Adipose tissue (tissue), 3 donors: ENCODE results near the gene LRFN2. TPM values are rescaled to one million over a fixed set of nuclear protein-coding genes. Genes with fewer than 3 reads are reported as not detected.

ENCODE experiments used
- H3K27ac ChIP-seq: one replicate; pipeline ENCODE4 v1.5.1; 2013; ENCODE audit warnings: low read depth, low read length
- WGBS, 3 donors: extraction: QIAGEN DNeasy Blood & Tissue Kit; methylation state at CpG; one replicate each; pipeline ENCODE4 v1.1.7; 2013; 5-methylcytosine and 5-hydroxymethylcytosine counted together
- polyA plus RNA-seq, 3 donors: library from polyadenylated mRNA; stranded (reverse); fragments of 200-250 nt; gene quantifications; one replicate each; pipeline ENCODE4 v1.2.3, GENCODE V29; 2013
- donor health status: healthy with polysubstance abuse.
- donor health status: Bipolar disorder and iron deficiency.
- donor health status: healthy.

Gene LRFN2
- polyA plus RNA-seq, 3 donors = 0.22 TPM; not detected in 2

GRCh38 chr6:40379811-40380210 lies 207.4 kb downstream of the LRFN2 start:
- WGBS, 3 donors = 54 to 79% (median 77%) methylated on average over 1 of the region's 1 CpG
- no peak overlapping the region for H3K27ac ChIP-seq

- no peak overlapping the region for H3K27ac ChIP-seq
- 97 to 98% (median 98%) methylated on average over 11 of the region's 11 CpGs for WGBS, 3 donors
Measured at GRCh38 chr6:40378725-40379074, 208.5 kb downstream of the LRFN2 start.

GRCh38 chr6:40378071-40378724 lies 209.0 kb downstream of the LRFN2 start:
- H3K27ac ChIP-seq = no peak overlapping the region
- WGBS, 3 donors = 85 to 95% (median 92%) methylated on average over 21 of the region's 21 CpGs

GRCh38 chr6:40377173-40377806 lies 209.9 kb downstream of the LRFN2 start:
- H3K27ac ChIP-seq = no peak overlapping the region
- WGBS, 3 donors = 93 to 98% (median 97%) methylated on average over 2 of the region's 2 CpGs

- WGBS, 3 donors = 46 to 64% (median 64%) methylated on average over 1 of the region's 1 CpG
- no peak overlapping the region for H3K27ac ChIP-seq
Measured at GRCh38 chr6:40376113-40376650, 211.0 kb downstream of the LRFN2 start.

- no peak overlapping the region for H3K27ac ChIP-seq
Measured at GRCh38 chr6:40373267-40373666, 213.9 kb downstream of the LRFN2 start.

GRCh38 chr6:40371621-40372020 lies 215.5 kb downstream of the LRFN2 start:
- H3K27ac ChIP-seq = no peak overlapping the region
- 65 to 83% (median 81%) methylated on average over 2 of the region's 2 CpGs for WGBS, 3 donors

GRCh38 chr6:40371095-40371494 lies 216.1 kb downstream of the LRFN2 start:
- H3K27ac ChIP-seq = no peak overlapping the region
- 94 to 95% (median 95%) methylated on average over 1 of the region's 1 CpG for WGBS, 3 donors

- 21 to 26% (median 21%) methylated on average over 1 of the region's 1 CpG for WGBS, 3 donors
- H3K27ac ChIP-seq = no peak overlapping the region
Measured at GRCh38 chr6:40369891-40370290, 217.3 kb downstream of the LRFN2 start.

GRCh38 chr6:40369042-40369441 lies 218.1 kb downstream of the LRFN2 start:
- H3K27ac ChIP-seq = no peak overlapping the region
- 18 to 54% (median 48%) methylated on average over 2 of the region's 2 CpGs for WGBS, 3 donors

- WGBS, 3 donors = 83 to 87% (median 86%) methylated on average over 4 of the region's 4 CpGs
- H3K27ac ChIP-seq = no peak overlapping the region
Measured at GRCh38 chr6:40362859-40363258, 224.3 kb downstream of the LRFN2 start.

GRCh38 chr6:40359808-40360207 lies 227.4 kb downstream of the LRFN2 start:
- WGBS, 3 donors = 49 to 61% (median 54%) methylated on average over 2 of the region's 2 CpGs

GRCh38 chr6:40358473-40359460 lies 228.4 kb downstream of the LRFN2 start:
- 87 to 91% (median 87%) methylated on average over 6 of the region's 6 CpGs for WGBS, 3 donors
- H3K27ac ChIP-seq = no peak overlapping the region

More at GRCh38 chr6:40359808-40360207, 227.4 kb downstream of the LRFN2 start:
- no peak overlapping the region for H3K27ac ChIP-seq

- WGBS, 3 donors = 13 to 79% (median 21%) methylated on average over 2 of the region's 2 CpGs
- H3K27ac ChIP-seq = no peak overlapping the region
Measured at GRCh38 chr6:40356242-40356910, 230.8 kb downstream of the LRFN2 start.

GRCh38 chr6:40355532-40355931 lies 231.6 kb downstream of the LRFN2 start:
- WGBS, 3 donors = 88 to 100% (median 89%) methylated on average over 2 of the region's 2 CpGs

GRCh38 chr6:40355066-40355465 lies 232.1 kb downstream of the LRFN2 start:
- 92 to 100% (median 94%) methylated on average over 1 of the region's 1 CpG for WGBS, 3 donors
- H3K27ac ChIP-seq = no peak overlapping the region

More at GRCh38 chr6:40355532-40355931, 231.6 kb downstream of the LRFN2 start:
- H3K27ac ChIP-seq = no peak overlapping the region

- no peak overlapping the region for H3K27ac ChIP-seq
Measured at GRCh38 chr6:40353967-40354452, 233.2 kb downstream of the LRFN2 start.
